HEK293 (cell line): Measurements from ENCODE around the gene BNIPL.
A peak's percentile ranks its signal among the peaks of the same experiment; 100 is the strongest.

Experiments
- CTCF ChIA-PET: fragments of 350-600 bp; formaldehyde crosslinking; extraction: SDS; loops from one replicate; lab custom pipeline; 2021; ENCODE audit warnings: antibody characterized with exemption; lab: Yijun Ruan, JAX
- POLR2A ChIA-PET: fragments of 300-600 bp; formaldehyde crosslinking; extraction: SDS; loops from one replicate; lab custom pipeline; 2020; ENCODE audit warnings: antibody characterized with exemption, inconsistent platforms; lab: Yijun Ruan, JAX
- H3K27ac ChIP-seq: fragments of 200-500 bp; sonication (Bioruptor generic); 2 replicates; pipeline ENCODE4 v1.5.1; 2014; ENCODE audit warnings: low read depth, low read length, control low read depth, inconsistent platforms; ENCODE audit errors: extremely low read depth
- H3K36me3 ChIP-seq, 2 experiments: fragments of 200-500 bp in 1 of 2; sonication (Bioruptor generic) in 1 of 2; 1 replicate in 1 of 2; 2 replicates in 1 of 2; pipeline ENCODE4 v1.5.1; 2014 to 2017; ENCODE audit warnings: inconsistent platforms in 2 of 2, low read length in 2 of 2; ENCODE audit not compliant: control insufficient read depth in 2 of 2, insufficient read depth in 1 of 2
- H3K4me1 ChIP-seq: fragments of 200-500 bp; sonication (Bioruptor generic); 2 replicates; pipeline ENCODE4 v1.5.1; 2014; ENCODE audit warnings: mild to moderate bottlenecking, low read length, inconsistent platforms; ENCODE audit not compliant: control insufficient read depth, insufficient read depth
- H3K4me3 ChIP-seq: 2 replicates; pipeline ENCODE4 v1.5.1; 2011; ENCODE audit warnings: low read depth, mild to moderate bottlenecking, control low read depth, low read length, moderate library complexity
- H3K9me3 ChIP-seq: fragments of 200-500 bp; sonication (Bioruptor generic); 2 replicates; pipeline ENCODE4 v1.5.1; 2014; ENCODE audit warnings: low read depth, low read length, inconsistent platforms; ENCODE audit not compliant: control insufficient read depth, insufficient read depth
- GLI2 ChIP-seq: fragments of 450-650 bp; formaldehyde crosslinking; IDR thresholded peaks from 2 replicates; pipeline ENCODE4; 2017; ENCODE audit warnings: missing biosample characterization, missing genetic modification characterization, low read depth, borderline replicate concordance
- KLF1 ChIP-seq: fragments of 450-650 bp; formaldehyde crosslinking; IDR thresholded peaks from 2 replicates; pipeline ENCODE4 v1.5.1; 2016; ENCODE audit warnings: missing biosample characterization, missing genetic modification characterization
- PRDM10 ChIP-seq: fragments of 450-650 bp; formaldehyde crosslinking; IDR thresholded peaks from 2 replicates; pipeline ENCODE4 v1.5.1; 2016; ENCODE audit warnings: missing biosample characterization, missing genetic modification characterization
- SALL2 ChIP-seq: fragments of 450-650 bp; formaldehyde crosslinking; IDR thresholded peaks from 2 replicates; pipeline ENCODE4 v1.5.0; 2017; ENCODE audit warnings: missing biosample characterization, mild to moderate bottlenecking, missing genetic modification characterization, borderline replicate concordance
- SCRT2 ChIP-seq: fragments of 450-650 bp; formaldehyde crosslinking; IDR thresholded peaks from 2 replicates; pipeline ENCODE4 v1.5.1; 2016; ENCODE audit warnings: missing biosample characterization, missing genetic modification characterization
- ZFP69B ChIP-seq: fragments of 450-650 bp; formaldehyde crosslinking; IDR thresholded peaks from 2 replicates; pipeline ENCODE4 v1.5.1; 2016; ENCODE audit warnings: missing biosample characterization, missing genetic modification characterization
- ZNF133 ChIP-seq: fragments of 450-650 bp; formaldehyde crosslinking; IDR thresholded peaks from 2 replicates; pipeline ENCODE4 v1.5.1; 2016; ENCODE audit warnings: missing biosample characterization, missing genetic modification characterization
- ZNF214 ChIP-seq: fragments of 450-650 bp; formaldehyde crosslinking; IDR thresholded peaks from 2 replicates; pipeline ENCODE4 v1.5.1; 2017; ENCODE audit warnings: missing biosample characterization, mild to moderate bottlenecking, missing genetic modification characterization, borderline replicate concordance
- ZNF513 ChIP-seq: fragments of 450-650 bp; IDR thresholded peaks from 2 replicates; pipeline ENCODE4 v1.5.1; 2018; ENCODE audit warnings: missing biosample characterization, missing genetic modification characterization
- ZNF645 ChIP-seq: fragments of 450-650 bp; formaldehyde crosslinking; IDR thresholded peaks from 2 replicates; pipeline ENCODE4; 2016; ENCODE audit warnings: missing biosample characterization, missing genetic modification characterization
- ZNF707 ChIP-seq: fragments of 450-650 bp; formaldehyde crosslinking; IDR thresholded peaks from 2 replicates; pipeline ENCODE4 v1.5.1; 2016; ENCODE audit warnings: missing biosample characterization, missing genetic modification characterization
- ZNF747 ChIP-seq: fragments of 450-650 bp; formaldehyde crosslinking; IDR thresholded peaks from 2 replicates; pipeline ENCODE4 v1.5.1; 2016; ENCODE audit warnings: missing biosample characterization, missing genetic modification characterization
- ZNF830 ChIP-seq: fragments of 450-650 bp; IDR thresholded peaks from 2 replicates; pipeline ENCODE4 v1.5.0; 2018; ENCODE audit warnings: missing biosample characterization, missing genetic modification characterization, low read depth, mild to moderate bottlenecking, moderate library complexity
- ZSCAN16 ChIP-seq: fragments of 450-650 bp; formaldehyde crosslinking; IDR thresholded peaks from 2 replicates; pipeline ENCODE4 v1.5.1; 2016; ENCODE audit warnings: missing biosample characterization, missing genetic modification characterization
- ZSCAN18 ChIP-seq: fragments of 450-650 bp; formaldehyde crosslinking; IDR thresholded peaks from 2 replicates; pipeline ENCODE4 v1.5.1; 2016; ENCODE audit warnings: missing biosample characterization, missing genetic modification characterization
- ZSCAN23 ChIP-seq: fragments of 450-650 bp; formaldehyde crosslinking; IDR thresholded peaks from 2 replicates; pipeline ENCODE4 v1.5.1; 2016; ENCODE audit warnings: missing biosample characterization, missing genetic modification characterization

The BNIPL gene

GRCh38 chr1:151002051-151002450, 34.3 kb upstream of the BNIPL start:
- Histone ChIP-seq H3K4me1 (no peaks in the 10 kb centered on the region), H3K36me3 (peaks cover 0 to 55% of the 10 kb centered on the region in 2 experiments; a peak in 1 of 3 replicates), H3K9me3 (no peaks in the 10 kb centered on the region), H3K4me3 (no peak overlapping the region), H3K27ac (no peak overlapping the region)
- TF ChIP-seq SCRT2 (tag by site-specific recombination): no peak
- TF ChIP-seq PRDM10 (tag by site-specific recombination): 0 out of 2 replicates have a peak, but pooled peaks have one; percentile 34
- ChIA-PET POLR2A (interaction anchor here (0.7 to 1.6 kb wide), 5 partner anchors 14 to 638 kb away, joined by 3 to 6 read pairs (median 4); partner anchors contain the start of gene RPRD2), CTCF (interaction anchor here (0.5 to 3.9 kb wide), 4 partner anchors 21 to 213 kb away, joined by 3 to 31 read pairs (median 4); partner anchors contain the start of gene ANXA9)

GRCh38 chr1:151002611-151003010, 33.8 kb upstream of the BNIPL start:
- 0 out of 2 replicates have a peak, but pooled peaks cover under 1% of the 10 kb centered on the region for H3K4me1 ChIP-seq
- POLR2A ChIA-PET: interaction anchor here (1.6 kb wide), 1 partner anchor 639 kb away, joined by 4 read pairs; the partner anchor contains the start of gene RPRD2
- TF ChIP-seq ZNF707 (no peak), ZFP69B (tag by site-specific recombination) (no peak), KLF1 (tag by site-specific recombination) (no peak), ZNF830 (tag by site-specific recombination) (no peak), ZNF513 (tag by site-specific recombination) (no peak), PRDM10 (tag by site-specific recombination) (no peak), ZNF645 (tag by site-specific recombination) (no peak), SALL2 (tag by site-specific recombination) (no peak), SCRT2 (tag by site-specific recombination) (no peak), ZSCAN23 (tag by site-specific recombination) (no peak), GLI2 (tag by site-specific recombination) (no peak), ZNF133 (tag by site-specific recombination) (no peak), ZNF214 (tag by site-specific recombination) (no peak), ZSCAN16 (tag by site-specific recombination) (no peak), ZSCAN18 (tag by site-specific recombination) (no peak), ZNF747 (tag by site-specific recombination) (no peak)
- TF ChIP-seq, all 188 proteins: peak for 0
- Histone ChIP-seq H3K4me3 (no peak overlapping the region), H3K27ac (no peak overlapping the region), H3K36me3 (peaks cover 0 to 49% of the 10 kb centered on the region in 2 experiments; a peak in 1 of 3 replicates), H3K9me3 (no peaks in the 10 kb centered on the region)
- CTCF ChIA-PET: interaction anchor here (0.5 to 3.9 kb wide), 6 partner anchors 22 to 981 kb away, joined by 3 to 31 read pairs (median 3); partner anchors contain the start of gene ANXA9
